Measurements from ENCODE around the gene FAT2.

FAT2 gene, protein sequence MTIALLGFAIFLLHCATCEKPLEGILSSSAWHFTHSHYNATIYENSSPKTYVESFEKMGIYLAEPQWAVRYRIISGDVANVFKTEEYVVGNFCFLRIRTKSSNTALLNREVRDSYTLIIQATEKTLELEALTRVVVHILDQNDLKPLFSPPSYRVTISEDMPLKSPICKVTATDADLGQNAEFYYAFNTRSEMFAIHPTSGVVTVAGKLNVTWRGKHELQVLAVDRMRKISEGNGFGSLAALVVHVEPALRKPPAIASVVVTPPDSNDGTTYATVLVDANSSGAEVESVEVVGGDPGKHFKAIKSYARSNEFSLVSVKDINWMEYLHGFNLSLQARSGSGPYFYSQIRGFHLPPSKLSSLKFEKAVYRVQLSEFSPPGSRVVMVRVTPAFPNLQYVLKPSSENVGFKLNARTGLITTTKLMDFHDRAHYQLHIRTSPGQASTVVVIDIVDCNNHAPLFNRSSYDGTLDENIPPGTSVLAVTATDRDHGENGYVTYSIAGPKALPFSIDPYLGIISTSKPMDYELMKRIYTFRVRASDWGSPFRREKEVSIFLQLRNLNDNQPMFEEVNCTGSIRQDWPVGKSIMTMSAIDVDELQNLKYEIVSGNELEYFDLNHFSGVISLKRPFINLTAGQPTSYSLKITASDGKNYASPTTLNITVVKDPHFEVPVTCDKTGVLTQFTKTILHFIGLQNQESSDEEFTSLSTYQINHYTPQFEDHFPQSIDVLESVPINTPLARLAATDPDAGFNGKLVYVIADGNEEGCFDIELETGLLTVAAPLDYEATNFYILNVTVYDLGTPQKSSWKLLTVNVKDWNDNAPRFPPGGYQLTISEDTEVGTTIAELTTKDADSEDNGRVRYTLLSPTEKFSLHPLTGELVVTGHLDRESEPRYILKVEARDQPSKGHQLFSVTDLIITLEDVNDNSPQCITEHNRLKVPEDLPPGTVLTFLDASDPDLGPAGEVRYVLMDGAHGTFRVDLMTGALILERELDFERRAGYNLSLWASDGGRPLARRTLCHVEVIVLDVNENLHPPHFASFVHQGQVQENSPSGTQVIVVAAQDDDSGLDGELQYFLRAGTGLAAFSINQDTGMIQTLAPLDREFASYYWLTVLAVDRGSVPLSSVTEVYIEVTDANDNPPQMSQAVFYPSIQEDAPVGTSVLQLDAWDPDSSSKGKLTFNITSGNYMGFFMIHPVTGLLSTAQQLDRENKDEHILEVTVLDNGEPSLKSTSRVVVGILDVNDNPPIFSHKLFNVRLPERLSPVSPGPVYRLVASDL (N-terminal part only)

DNA sequence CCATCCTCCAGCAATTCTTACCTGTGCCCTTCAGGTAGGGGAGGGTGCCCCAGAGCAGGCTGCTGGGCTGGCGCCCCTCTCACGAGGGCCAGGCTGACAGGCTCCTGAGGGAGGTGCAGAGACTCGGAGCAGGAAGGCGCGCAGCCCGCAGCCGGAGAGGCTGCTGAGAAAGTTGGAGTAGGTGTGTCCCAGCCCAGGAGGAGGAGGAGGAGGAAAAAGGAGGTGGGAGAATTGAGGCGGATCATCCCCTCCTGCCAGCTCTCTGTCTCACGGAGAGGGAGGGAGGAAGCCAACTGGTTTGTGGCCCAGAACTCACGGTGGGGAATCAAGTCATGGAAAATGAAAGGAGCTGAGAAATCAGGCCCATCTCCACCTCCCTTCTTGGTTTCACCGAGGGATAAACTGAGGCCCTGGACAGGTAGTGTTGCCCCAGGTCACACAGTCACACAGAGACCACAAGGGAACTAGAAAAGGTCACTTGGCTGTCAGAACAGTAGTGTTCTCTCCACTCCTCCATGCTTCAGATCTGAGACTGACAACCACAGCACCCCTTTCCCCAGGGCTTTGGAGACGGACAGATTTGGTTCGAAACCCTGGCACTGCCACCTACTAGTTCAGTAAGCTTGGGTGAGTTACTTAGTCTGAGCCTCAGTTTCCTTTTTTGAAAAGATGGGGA, at the start of gene FAT2:
Gene FAT2 (minus strand): TSS at position 188 of the 676 bp plus-strand sequence. CDS start 22,400 bp downstream, outside the sequence.
- no peak for DNase-seq (ENCODE audit: low read depth)

GRCh38 chr5:151638619-151639018, 47.5 kb upstream of the FAT2 start:
- DNase-seq (ENCODE audit: low read depth): no peak

DNA sequence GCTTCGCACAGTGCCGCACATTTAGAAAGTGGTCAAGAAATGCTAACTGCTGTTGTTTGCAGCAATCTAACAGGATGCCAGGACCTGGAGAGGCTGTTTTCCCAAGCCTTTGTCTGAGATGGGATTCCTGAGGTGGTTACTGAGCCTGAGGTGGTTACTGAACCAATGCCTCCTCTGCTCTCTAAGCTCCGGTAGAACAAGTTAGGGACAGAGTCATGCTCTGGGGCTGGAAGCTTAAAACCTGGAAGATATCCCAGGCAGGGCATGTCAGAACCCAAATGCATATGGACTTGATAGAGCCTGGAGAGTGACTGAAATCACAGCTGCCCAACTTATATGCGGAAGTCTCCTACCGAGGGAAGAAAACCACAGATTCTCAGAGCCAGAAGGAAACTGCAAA, 46.5 kb upstream of the FAT2 start:
- no peak for DNase-seq (ENCODE audit: low read depth)

GRCh38 chr5:151633892-151634291, 42.8 kb upstream of the FAT2 start:
- no peak for DNase-seq (ENCODE audit: low read depth)

DNA sequence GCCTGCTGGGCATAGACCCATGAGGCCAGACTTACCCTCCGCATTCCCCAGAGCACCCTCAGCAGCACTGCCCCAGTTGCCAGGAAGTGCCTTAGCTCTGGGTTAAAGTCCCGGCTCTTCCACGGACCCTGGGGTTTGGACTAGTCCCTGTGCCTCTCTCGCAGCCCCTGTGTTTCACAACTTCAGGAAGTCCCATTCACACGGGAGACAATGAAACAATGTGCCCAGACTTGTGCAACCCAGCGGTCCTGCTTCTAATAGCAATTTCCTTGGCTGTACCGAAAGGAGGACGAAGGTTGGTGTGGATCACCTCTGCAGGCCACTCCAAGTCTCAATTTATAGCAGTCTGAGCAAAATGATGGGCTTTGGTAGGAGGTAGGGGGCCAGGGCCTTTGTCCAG, 41.8 kb upstream of the FAT2 start:
- DNase-seq (ENCODE audit: low read depth): no peak

DNA sequence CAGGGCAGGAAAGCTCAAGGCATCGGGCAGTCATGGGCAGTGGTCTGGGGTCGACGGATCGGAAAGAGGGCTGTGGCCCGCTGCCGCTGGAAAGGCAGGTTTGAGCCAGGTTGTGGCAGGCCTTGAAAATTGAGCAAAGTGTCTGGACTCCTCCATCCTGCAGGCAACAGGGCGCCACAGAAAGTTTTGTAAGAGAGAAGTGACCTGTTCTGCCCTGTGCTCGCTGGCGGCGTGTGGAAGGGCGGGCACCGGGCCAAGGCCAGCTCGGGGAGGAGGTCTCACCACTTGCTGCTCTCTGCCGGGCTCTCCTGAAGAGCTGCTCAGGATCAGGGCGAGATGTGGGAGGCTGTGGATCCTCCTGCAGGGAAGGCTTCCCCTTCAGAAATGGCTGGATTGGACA, 41.4 kb upstream of the FAT2 start:
- DNase-seq (ENCODE audit: low read depth): no peak

DNA sequence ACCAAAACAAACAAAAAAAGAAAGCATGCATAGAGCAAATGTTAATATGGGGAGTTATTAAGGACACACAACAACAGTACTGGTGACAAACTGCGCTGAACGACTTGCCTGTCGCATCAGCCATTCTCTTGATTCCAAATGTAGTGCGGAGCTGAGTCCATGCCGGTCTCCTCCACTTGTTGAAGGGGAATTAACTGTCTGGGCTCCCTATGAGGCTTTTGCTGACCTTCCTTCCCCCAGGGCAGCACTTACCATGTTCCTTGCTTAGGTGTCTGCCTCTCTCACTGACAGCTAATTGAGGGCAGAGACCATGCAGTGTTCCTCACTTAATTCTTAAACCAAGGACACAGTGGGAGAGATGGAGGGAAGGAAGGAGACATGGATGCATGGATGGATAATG, 40.8 kb upstream of the FAT2 start:
- DNase-seq (ENCODE audit: low read depth): no peak

- DNase-seq (ENCODE audit: low read depth): no peak
These were observed 39.0 kb upstream of the FAT2 start for GRCh38 chr5:151630088-151630487.

DNA sequence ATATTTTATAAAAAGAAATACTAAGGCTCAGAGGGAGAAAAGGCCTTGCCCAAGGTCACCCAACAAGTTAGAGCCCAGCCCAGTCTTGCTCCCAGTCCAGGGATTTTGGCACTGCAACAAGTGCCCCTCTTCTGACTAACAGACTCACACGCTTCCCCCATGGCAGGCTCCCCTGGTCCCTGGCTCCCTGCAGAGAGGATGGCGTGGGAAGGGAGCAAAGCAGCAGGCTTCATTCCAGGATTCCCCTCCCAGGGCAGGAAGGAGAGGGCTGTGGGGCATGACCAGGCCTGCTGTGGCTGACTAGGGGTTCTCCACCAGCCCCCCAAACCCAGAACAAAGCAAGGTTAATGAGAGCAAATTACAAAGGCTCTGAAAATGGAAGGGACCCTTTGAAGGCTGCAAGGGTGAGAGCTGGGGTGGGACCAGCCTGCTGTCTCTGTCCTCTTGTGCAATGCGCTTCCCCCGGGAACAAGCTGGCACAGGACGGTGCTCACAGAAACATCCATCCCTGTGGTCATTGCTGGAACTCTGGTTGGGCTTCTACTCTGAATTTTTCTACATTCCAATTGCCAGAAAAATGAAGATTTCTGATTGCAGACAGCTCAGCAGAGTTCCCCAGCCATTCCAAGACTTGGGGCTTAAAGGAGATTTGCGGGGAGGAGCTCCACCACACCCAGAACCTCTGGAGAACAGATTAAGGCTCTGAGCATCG, 37.1 kb upstream of the FAT2 start:
- DNase-seq (ENCODE audit: low read depth): no peak

GRCh38 chr5:151627650-151628049, 36.5 kb upstream of the FAT2 start:
- no peak for DNase-seq (ENCODE audit: low read depth)

- DNase-seq (ENCODE audit: low read depth): no peak
These were observed 34.2 kb upstream of the FAT2 start for GRCh38 chr5:151625285-151625684.

- DNase-seq (ENCODE audit: low read depth): no peak
These were observed 33.3 kb upstream of the FAT2 start for GRCh38 chr5:151624476-151624875.

GRCh38 chr5:151622367-151623088, 31.4 kb upstream of the FAT2 start:
- no peak for DNase-seq (ENCODE audit: low read depth)

DNA sequence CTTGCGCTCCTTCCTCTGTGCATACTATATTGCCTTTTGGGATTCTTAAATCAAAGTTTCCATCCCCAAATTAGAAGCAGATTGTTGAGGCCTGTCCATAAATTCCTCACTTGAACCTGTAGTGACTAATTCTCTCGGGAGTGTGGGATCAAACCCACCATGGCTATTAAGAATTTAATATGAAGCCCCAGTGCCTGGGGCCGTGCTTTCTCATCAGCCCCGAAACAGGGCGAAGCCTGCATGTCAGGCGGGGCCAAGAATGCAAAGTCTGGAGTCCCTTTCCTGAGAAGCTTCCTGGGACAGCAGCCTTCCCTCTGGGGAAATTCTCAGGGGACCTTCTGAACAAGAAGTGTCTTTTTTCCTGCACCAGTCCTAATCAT, 29.3 kb upstream of the FAT2 start:
- DNase-seq (ENCODE audit: low read depth): no peak

- DNase-seq (ENCODE audit: low read depth): no peak
These were observed 28.8 kb upstream of the FAT2 start for GRCh38 chr5:151619812-151620460.

GRCh38 chr5:151618907-151619306, 27.8 kb upstream of the FAT2 start:
- no peak for DNase-seq (ENCODE audit: low read depth)

- DNase-seq (ENCODE audit: low read depth): no peak
These were observed 26.9 kb upstream of the FAT2 start for GRCh38 chr5:151617841-151618710.

DNA sequence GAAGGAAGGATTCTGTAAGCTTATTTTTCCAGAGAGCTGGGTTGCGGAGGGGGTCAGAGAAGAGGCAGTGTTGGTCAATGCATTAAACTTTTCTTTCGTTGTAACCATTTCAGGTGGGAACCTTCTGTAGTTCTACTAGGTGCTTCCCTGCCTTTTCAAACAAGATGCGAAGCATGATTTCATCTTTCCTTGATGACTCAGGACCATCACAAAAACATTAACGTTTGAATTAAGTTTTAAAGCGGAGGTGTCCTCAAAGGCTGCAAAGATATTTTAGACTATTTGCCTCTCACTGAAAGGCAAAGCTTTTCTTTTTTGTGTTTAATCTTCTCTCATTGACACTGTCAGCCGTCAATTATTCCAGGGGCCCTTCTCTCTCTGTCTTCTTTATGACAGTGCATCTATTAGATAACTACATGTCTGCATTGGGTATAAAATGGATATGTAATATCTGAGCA, 26.3 kb upstream of the FAT2 start:
- no peak for DNase-seq (ENCODE audit: low read depth)

- no peak for DNase-seq (ENCODE audit: low read depth)
These were observed 24.3 kb upstream of the FAT2 start for GRCh38 chr5:151615431-151615830.

All from activated T-helper 9 cell treated with anti-CD3 and anti-CD28 coated beads, Interleukin-2, amount 50 U/mL, for 16 hours (primary cell).